IPS-15b (cell line): ENCODE measurements around the gene PINLYP.

Experiments used
- H3K27me3 ChIP-seq: one replicate; pipeline ENCODE4 v1.6.1; 2013; ENCODE audit warnings: low read length; ENCODE audit not compliant: control insufficient read depth, insufficient read depth
- H3K36me3 ChIP-seq: one replicate; pipeline ENCODE4 v1.6.1; 2013; ENCODE audit warnings: low read length; ENCODE audit not compliant: control insufficient read depth, insufficient read depth
- H3K4me1 ChIP-seq: one replicate; pipeline ENCODE4 v1.6.1; 2013; ENCODE audit warnings: mild to moderate bottlenecking, low read length; ENCODE audit not compliant: control insufficient read depth, insufficient read depth
- H3K4me3 ChIP-seq: one replicate; pipeline ENCODE4 v1.5.1; 2013; ENCODE audit warnings: low read depth, low read length
- H3K9ac ChIP-seq: one replicate; pipeline ENCODE4 v1.6.1; 2013; ENCODE audit warnings: low read depth, mild to moderate bottlenecking, low read length
- H3K9me3 ChIP-seq: one replicate; pipeline ENCODE4 v1.6.1; 2013; ENCODE audit warnings: mild to moderate bottlenecking, low read length; ENCODE audit not compliant: control insufficient read depth, insufficient read depth

PINLYP gene

DNA sequence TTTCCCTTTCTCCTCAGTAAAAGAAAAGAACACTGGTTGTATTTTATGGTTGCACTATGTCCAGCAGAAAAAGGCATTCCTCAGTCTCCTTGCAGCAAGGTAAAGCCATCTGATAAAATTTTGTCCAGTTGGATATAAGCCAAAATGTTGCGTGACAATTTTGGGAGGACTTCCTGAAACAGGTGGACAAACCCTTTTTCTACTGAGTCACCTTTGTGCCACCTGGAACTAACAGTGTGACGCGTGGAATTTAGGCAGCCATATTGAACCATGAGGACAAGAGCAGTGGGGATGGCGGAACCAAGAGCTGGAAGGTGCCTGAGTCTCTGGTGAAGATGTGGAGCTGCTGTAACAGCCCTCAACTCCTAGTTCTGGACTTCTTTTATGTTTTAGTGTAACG lies 55.9 kb downstream of the PINLYP start:
- Histone ChIP-seq H3K9ac (no peak overlapping the region), H3K4me3 (no peak overlapping the region), H3K9me3 (no peaks in the 10 kb centered on the region), H3K36me3 (no peaks in the 10 kb centered on the region), H3K27me3 (peaks cover 62% of the 10 kb centered on the region), H3K4me1 (peaks cover 10% of the 10 kb centered on the region)
